Mesodermal cell (in vitro differentiated cells): ENCODE data around the gene SH3TC2.

ENCODE experiments used
- H3K27ac ChIP-seq: 2 replicates; pipeline ENCODE4 v1.7.0; 2013; ENCODE audit warnings: mild to moderate bottlenecking, low read depth, low read length, moderate library complexity; ENCODE audit not compliant: severe bottlenecking
- H3K36me3 ChIP-seq: 2 replicates; pipeline ENCODE4 v1.7.1; 2013; ENCODE audit warnings: mild to moderate bottlenecking, low read length, moderate library complexity; ENCODE audit not compliant: control insufficient read depth, insufficient read depth
- H3K4me1 ChIP-seq: one replicate; pipeline ENCODE4 v1.7.1; 2013; ENCODE audit warnings: mild to moderate bottlenecking, low read length; ENCODE audit not compliant: insufficient read depth, control insufficient read depth, poor library complexity, severe bottlenecking
- H3K4me3 ChIP-seq: 2 replicates; pipeline ENCODE4 v1.7.0; 2013; ENCODE audit warnings: low read length, control low read depth, mild to moderate bottlenecking; ENCODE audit not compliant: insufficient read depth, poor library complexity, severe bottlenecking; ENCODE audit errors: extremely low read depth
- H3K9me3 ChIP-seq: 2 replicates; pipeline ENCODE4 v1.7.1; 2013; ENCODE audit warnings: mild to moderate bottlenecking, low read length, moderate library complexity; ENCODE audit not compliant: control insufficient read depth
- WGBS, 2 experiments: methylation state at CpG; one replicate each; pipeline ENCODE4 v1.1.5; 2013; ENCODE audit warnings: missing lambda C conversion rate in 2 of 2; ENCODE audit not compliant: insufficient coverage in 2 of 2; 5-methylcytosine and 5-hydroxymethylcytosine counted together

Gene SH3TC2

DNA sequence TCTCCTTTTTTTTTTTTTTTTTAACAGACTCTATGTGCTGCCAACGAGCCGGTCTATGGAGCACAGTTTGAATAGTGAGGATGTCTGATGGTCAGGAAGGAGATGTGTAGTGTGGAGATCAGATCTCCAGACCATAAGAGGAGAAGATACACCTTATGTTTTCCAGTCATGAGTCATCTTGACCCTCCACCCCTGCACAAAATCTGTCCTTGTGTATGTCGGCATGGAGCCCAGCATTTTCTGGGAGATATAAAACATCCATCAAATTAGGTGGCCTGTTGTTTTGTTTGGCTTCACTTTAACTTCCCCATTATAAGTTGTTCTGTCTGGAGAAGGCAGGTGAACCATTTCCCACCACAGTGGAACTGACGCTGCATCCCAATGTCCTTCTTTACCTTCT is 19.2 kb downstream of the SH3TC2 start:
- 80 to 100% methylated on average over 1 of the region's 4 CpGs for WGBS, 2 experiments
- no peak overlapping the region for H3K4me3 ChIP-seq
- no peaks in the 10 kb centered on the region for H3K36me3 ChIP-seq
- no peak overlapping the region for H3K27ac ChIP-seq
- H3K4me1 ChIP-seq, result no peaks in the 10 kb centered on the region
- no peaks in the 10 kb centered on the region for H3K9me3 ChIP-seq

DNA sequence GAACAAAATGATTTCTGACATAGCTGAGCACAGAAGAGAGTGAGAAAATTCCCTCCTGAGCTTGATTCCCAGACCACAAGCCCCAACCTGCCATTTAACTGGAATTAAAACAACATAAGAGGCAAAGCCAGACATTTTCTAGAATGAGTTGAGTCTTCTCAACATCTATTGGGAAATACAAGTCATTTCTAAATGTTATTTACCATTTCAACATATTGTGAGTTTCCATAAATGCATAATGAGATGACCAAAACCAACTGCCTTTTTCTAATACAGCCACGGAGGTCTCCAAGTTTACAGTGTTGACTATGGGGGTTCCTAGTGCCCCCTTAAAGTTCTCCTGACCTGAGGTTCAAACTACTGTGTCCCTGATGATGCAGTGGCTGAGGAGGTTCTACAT is 20.0 kb downstream of the SH3TC2 start:
- 100% methylated on average over 1 of the region's 1 CpG; no CpG with 5 or more reads in 1 of the 2 experiments for WGBS, 2 experiments
- Histone ChIP-seq H3K27ac (no peak overlapping the region), H3K9me3 (no peaks in the 10 kb centered on the region), H3K4me1 (no peaks in the 10 kb centered on the region), H3K4me3 (no peak overlapping the region), H3K36me3 (no peaks in the 10 kb centered on the region)

DNA sequence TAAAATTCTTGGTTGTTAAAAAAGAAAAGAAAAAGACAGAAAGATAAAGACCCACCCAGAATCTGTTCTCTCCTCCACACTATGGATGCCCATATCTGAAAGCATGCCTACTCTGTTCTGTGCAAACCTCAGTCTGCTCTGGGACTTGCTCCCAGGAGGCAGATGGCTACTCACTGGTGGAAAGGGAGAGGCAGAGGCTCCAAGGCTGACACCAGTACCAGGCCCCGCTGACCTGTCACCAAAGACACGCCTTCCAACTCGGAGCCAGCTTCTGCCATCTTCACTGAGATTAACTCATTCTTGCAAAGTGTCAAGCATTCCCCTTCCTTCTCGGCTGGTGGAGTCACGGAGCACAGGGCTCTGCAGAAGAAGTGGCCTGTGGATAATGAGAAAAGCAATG is 21.6 kb downstream of the SH3TC2 start:
- Histone ChIP-seq H3K36me3 (no peaks in the 10 kb centered on the region), H3K9me3 (no peaks in the 10 kb centered on the region), H3K4me1 (no peaks in the 10 kb centered on the region), H3K4me3 (no peak overlapping the region), H3K27ac (no peak overlapping the region)
- 86 to 100% methylated on average over 2 to 4 of the region's 5 CpGs for WGBS, 2 experiments

DNA sequence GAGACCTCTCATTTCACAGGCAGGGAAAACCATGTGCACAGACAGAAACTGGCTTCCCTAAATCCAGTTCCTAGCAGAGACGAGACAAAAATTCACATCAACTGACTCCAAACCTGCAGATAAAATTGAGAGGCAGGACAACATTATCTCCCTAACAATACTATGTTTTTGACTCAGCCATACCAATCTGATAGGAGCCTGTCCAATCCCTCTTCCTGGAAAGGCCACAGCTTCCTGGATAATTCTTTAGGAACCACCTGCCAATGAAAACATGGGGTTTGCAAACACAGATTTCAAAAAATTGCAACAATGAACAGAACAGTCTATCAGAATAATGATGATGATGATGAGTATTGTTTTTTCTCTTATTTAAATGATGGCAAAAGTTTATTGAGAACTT is 22.4 kb downstream of the SH3TC2 start:
- no peaks in the 10 kb centered on the region for H3K4me1 ChIP-seq
- 88 to 100% methylated on average over 1 of the region's 1 CpG for WGBS, 2 experiments
- no peaks in the 10 kb centered on the region for H3K9me3 ChIP-seq
- no peak overlapping the region for H3K27ac ChIP-seq
- no peak overlapping the region for H3K4me3 ChIP-seq
- no peaks in the 10 kb centered on the region for H3K36me3 ChIP-seq

DNA sequence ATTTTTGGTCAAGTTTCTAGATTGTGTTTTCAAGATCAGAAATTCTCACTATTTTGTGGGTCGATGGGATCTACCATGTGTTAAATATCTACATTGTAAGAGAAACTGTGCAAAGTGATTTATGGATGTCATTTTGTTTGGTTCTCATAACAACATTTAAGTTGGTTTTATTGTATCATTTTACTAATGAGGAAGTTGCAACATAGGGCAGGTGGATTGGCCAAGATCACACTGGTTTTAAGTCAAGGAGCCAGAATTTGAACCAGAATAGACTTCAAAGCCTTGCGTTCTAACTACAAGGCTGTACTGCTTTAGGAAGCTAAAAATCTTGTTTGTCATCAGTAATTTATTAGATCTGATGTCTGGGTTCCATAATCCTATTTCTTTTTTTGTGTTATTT is 23.4 kb downstream of the SH3TC2 start:
- no peaks in the 10 kb centered on the region for H3K36me3 ChIP-seq
- 89 to 100% methylated on average over 1 of the region's 2 CpGs for WGBS, 2 experiments
- no peaks in the 10 kb centered on the region for H3K9me3 ChIP-seq
- H3K27ac ChIP-seq, result no peak overlapping the region
- no peaks in the 10 kb centered on the region for H3K4me1 ChIP-seq
- H3K4me3 ChIP-seq, result no peak overlapping the region

DNA sequence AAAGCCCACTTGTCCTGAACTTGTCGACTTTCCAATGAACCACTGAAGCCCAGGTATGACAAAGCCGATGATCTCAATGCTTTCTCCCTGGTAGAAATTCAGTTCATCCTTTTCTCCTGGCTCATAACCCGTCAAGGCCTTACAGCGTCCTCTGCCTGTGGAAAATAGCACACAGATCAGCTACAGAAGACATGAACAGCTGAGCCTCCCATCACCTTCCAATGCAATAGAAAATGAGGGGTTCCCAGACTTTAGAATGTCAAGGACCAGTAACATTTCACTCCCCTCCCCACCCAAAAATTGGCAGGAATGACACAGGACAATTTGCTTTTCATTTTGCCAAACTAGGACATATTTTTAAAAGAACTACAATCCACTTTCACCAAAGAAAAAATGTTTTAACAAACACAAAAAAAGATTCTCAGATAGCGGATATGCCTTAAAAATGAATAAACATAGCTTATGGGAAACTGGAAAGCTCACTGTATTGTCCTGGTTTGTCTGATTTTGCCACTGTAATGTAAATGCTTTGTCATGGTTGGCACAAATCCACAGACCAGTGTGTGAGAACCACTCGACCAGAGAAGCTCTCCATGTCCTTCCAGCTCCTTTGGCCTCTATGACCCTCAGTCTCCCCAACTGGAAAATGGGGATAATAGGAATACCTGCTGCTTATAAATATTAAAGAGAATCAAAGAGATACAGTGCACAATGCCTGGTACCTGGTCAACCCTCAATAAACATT is 24.4 kb downstream of the SH3TC2 start:
- Histone ChIP-seq H3K4me3 (no peak overlapping the region), H3K27ac (no peak overlapping the region), H3K36me3 (no peaks in the 10 kb centered on the region), H3K9me3 (no peaks in the 10 kb centered on the region), H3K4me1 (no peaks in the 10 kb centered on the region)
- WGBS, 2 experiments, result 90 to 97% methylated on average over 4 to 6 of the region's 6 CpGs

DNA sequence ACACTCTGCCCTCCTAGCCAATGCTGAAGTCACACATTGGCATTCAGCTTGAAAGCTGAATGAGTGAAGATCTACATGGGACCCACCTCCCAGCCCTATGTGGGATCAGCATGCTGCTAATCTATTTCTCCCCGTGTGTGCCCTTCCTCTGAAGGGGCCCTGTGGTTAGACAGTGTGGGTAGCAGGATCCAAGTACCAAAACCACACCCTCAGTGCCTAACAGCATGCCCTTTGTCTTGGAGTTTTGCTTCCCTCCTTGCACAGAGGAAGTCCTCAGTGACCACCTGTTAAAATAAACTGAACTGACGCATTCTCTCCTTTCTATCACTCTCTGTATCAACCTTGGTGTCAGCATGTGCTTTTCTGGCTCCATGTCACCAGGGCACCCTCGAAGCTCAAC is 25.0 kb downstream of the SH3TC2 start:
- 77 to 80% methylated on average over 2 of the region's 3 CpGs for WGBS, 2 experiments
- Histone ChIP-seq H3K27ac (no peak overlapping the region), H3K9me3 (no peaks in the 10 kb centered on the region), H3K36me3 (no peaks in the 10 kb centered on the region), H3K4me1 (no peaks in the 10 kb centered on the region), H3K4me3 (no peak overlapping the region)

DNA sequence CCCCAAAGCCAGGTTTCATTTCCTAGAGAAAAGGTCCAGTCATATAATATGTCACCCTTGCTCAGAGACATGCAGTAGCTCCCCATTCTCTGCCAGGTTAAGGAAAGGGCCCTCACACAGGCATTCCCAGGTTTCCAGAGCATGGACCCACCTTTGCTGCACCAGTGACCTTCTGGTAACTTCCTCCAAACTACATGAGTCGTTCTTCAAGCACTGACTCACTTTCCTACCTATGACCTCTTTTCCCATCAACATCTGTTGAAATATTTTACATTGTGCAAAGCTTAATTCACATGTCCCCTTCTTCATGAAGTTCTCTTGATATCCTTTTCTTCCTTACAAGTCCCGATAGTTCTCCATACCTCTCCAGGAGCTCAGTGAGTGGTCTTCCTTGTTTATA is 25.9 kb downstream of the SH3TC2 start:
- 80 to 93% methylated on average over 1 to 2 of the region's 2 CpGs for WGBS, 2 experiments

DNA sequence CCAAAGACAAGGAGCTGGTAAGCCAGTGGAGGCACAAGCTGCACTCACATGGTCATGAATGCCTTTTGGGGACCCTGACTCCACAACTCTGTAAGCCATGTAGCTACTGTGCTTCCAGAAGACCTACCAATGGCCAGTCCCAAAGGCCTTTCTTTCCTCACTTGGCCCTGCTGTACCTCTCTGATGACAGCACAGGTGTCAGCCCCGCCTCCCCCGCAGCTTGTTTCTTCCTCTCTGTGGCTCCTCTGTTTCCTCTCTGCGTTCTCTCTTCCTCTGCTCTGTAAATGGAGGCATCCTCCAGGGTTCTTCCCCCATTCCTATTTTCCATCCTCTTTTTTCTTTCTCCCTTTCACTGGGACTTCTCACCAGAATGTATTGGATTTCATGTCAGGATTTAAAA is 26.7 kb downstream of the SH3TC2 start:
- Histone ChIP-seq H3K27ac (no peak overlapping the region), H3K4me3 (no peak overlapping the region), H3K9me3 (no peaks in the 10 kb centered on the region), H3K4me1 (no peaks in the 10 kb centered on the region), H3K36me3 (no peaks in the 10 kb centered on the region)
- 86 to 90% methylated on average over 3 of the region's 3 CpGs for WGBS, 2 experiments

More for the DNA sequence above, 25.9 kb downstream of the SH3TC2 start:
- H3K36me3 ChIP-seq, result no peaks in the 10 kb centered on the region
- H3K4me3 ChIP-seq, result no peak overlapping the region
- H3K4me1 ChIP-seq, result no peaks in the 10 kb centered on the region
- H3K27ac ChIP-seq, result no peak overlapping the region
- H3K9me3 ChIP-seq, result no peaks in the 10 kb centered on the region

DNA sequence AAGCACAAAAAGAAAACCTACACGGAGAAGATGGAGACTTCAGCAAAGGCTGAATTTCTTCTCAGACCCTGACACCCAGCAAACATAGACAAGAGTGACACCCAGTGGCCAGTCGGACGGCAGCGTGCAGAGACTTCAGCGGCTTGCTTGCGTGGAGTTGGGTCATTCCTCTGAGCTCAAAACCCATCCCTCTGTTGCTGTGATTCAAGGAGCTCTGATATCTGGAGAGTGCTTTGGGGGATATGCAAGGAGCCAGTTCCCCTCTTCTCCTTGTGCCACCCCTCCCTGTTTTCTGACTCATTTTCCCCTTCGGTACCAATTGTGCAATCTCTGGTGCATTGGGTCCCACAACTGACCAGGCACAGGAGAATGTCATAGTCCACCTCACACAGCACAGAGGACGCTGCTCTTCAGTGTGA is 27.5 kb downstream of the SH3TC2 start:
- H3K27ac ChIP-seq, result no peak overlapping the region
- no peak overlapping the region for H3K4me3 ChIP-seq
- H3K9me3 ChIP-seq, result no peaks in the 10 kb centered on the region
- H3K4me1 ChIP-seq, result no peaks in the 10 kb centered on the region
- WGBS, 2 experiments, result 0 to 29% methylated on average over 3 to 5 of the region's 8 CpGs
- H3K36me3 ChIP-seq, result no peaks in the 10 kb centered on the region

DNA sequence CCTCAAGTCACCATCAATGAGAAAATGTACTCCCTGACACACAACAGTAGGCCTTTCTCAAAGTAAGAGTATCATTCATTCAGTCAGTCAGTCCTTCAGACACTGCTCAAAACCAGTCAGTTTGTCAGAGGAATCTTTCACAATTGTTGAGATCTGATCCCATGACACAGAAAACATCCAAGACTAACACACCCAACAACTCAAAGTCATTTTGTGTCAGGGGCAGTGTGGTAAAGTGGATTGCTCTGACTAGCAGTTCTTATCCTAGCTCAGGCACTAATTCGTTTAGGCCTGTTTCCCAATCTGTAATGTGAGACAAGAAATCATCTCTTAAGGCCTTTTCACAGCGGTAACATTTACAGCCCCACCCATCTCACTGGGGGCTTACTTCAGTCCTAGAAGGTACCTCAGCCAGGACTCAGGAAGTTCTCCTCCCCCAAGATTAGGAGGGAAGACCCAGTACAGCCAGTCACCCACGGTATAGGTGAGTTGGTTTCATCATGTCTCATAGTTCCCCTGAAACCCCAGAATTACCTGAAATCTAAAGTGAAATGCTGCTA is 31.9 kb downstream of the SH3TC2 start:
- 50 to 65% methylated on average over 1 to 2 of the region's 3 CpGs for WGBS, 2 experiments
- Histone ChIP-seq H3K9me3 (no peaks in the 10 kb centered on the region), H3K4me3 (no peak overlapping the region), H3K27ac (no peak overlapping the region), H3K36me3 (no peaks in the 10 kb centered on the region), H3K4me1 (no peaks in the 10 kb centered on the region)
